ENCODE results near the gene CD163L1. TPM values are rescaled to one million over a fixed set of nuclear protein-coding genes. Genes with fewer than 3 reads are reported as not detected.
A peak's percentile ranks its signal among the peaks of the same experiment; 100 is the strongest.

The CD163L1 gene
- total RNA-seq, 3 donors from 2014 or later = 9.5 to 33.5 (median 12.6) TPM

DNA sequence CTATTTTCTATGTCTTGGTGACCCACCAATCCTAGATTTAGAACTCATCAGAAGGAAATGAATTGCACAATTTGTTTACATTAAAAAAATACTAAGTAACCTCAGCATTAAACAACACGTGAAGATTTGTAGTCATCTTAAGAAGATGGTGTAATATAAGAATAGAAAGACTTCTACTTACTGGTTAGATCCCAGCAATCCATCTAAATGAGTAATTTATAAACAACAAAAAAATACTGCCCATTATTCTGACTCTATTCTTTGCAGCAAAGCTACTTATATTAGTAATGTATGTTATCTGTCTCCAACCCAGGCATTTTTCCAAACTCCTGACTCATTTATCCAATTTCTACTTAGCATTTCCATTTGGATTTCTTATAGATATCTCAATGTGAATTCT is 67.8 kb downstream of the CD163L1 start:
- TF ChIP-seq, protein P1, sequence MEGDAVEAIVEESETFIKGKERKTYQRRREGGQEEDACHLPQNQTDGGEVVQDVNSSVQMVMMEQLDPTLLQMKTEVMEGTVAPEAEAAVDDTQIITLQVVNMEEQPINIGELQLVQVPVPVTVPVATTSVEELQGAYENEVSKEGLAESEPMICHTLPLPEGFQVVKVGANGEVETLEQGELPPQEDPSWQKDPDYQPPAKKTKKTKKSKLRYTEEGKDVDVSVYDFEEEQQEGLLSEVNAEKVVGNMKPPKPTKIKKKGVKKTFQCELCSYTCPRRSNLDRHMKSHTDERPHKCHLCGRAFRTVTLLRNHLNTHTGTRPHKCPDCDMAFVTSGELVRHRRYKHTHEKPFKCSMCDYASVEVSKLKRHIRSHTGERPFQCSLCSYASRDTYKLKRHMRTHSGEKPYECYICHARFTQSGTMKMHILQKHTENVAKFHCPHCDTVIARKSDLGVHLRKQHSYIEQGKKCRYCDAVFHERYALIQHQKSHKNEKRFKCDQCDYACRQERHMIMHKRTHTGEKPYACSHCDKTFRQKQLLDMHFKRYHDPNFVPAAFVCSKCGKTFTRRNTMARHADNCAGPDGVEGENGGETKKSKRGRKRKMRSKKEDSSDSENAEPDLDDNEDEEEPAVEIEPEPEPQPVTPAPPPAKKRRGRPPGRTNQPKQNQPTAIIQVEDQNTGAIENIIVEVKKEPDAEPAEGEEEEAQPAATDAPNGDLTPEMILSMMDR (IDR thresholded peaks at IDR 0.05) = no peak
- no peak for ATAC-seq

DNA sequence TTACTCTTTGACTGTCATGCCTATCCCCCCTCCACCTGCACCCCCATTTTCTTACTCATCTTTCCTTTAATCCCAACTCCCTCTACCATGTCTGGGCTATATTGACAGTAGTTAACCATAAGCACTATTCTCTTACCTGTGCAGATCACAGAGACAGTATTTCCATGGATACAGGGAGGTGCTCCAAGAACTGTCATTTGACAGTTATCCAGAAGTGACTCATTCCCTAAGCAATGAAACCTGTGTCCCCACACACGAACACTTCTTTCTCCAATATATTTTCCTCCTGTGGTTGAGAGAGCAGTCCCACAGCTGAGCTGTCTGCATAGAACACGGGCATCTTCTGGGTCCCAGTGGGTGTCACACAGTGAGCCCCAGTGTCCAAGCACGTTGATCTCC is 68.8 kb downstream of the CD163L1 start:
- no peaks in the 10 kb centered on the region for H3K36me3 ChIP-seq (ENCODE audit: low read depth)

More for the DNA sequence above, 67.8 kb downstream of the CD163L1 start:
- H3K36me3 ChIP-seq (ENCODE audit: low read depth) = no peaks in the 10 kb centered on the region
- no peak overlapping the region for H3K4me3 ChIP-seq
- H3K9me3 ChIP-seq = no peaks in the 10 kb centered on the region
- H3K4me1 ChIP-seq (ENCODE audit: low read depth) = no peaks in the 10 kb centered on the region
- DNase-seq = no peak
- intact Hi-C loops (cut with DNase I, micrococcal nuclease) = no loop called here

DNA sequence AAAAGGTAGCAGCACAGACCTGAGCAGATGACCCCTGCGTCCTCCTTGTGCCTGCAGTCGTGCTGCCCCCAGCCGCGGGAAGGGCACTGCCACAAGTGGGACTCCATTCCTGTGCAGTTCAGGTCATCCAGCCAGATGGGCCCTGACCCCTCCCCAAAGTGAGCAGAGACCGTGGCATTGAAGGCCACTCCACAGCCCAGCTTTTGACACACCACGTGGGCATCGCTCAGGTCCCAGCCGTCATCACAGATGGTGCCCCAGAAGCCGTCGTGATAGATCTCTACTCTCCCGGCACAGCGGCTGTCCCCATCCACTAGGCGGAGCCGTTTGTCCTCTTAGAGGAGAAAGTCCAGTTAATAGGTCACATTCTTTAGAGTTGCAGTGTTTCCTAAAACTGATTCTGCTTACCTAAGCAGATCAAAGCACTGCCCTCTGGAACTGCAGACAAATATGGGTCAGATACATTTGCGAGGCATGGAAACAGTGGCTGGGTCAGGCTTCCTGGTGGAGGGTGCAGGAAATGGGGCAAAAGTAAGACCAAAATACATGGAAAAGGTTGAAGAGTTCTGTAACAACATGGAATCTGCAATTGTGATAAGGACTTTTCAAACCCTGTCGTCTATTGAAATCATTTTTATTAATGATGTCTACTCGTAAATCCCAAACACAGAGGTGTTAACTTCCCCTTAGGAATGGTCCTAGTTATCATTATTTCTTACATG is 69.4 kb downstream of the CD163L1 start:
- ATAC-seq = peak; percentile 59
- DNase-seq = peak in 2 of 3 donors; percentile 47 to 55

More for the DNA sequence above, 68.8 kb downstream of the CD163L1 start:
- Histone ChIP-seq H3K4me3 (no peak overlapping the region), H3K9me3 (no peaks in the 10 kb centered on the region), H3K4me1 (ENCODE audit: low read depth) (no peaks in the 10 kb centered on the region)
- no peak for ATAC-seq
- DNase-seq = no peak
- TF ChIP-seq, protein P1 (IDR thresholded peaks at IDR 0.05) = no peak
- intact Hi-C loops (cut with DNase I, micrococcal nuclease) = no loop called here

GRCh38 chr12:7373226-7373625 is 70.7 kb downstream of the CD163L1 start:
- no peaks in the 10 kb centered on the region for H3K4me1 ChIP-seq (ENCODE audit: low read depth)
- no peak overlapping the region for H3K4me3 ChIP-seq
- ATAC-seq (no peak), DNase-seq (no peak)
- no peaks in the 10 kb centered on the region for H3K9me3 ChIP-seq
- H3K36me3 ChIP-seq (ENCODE audit: low read depth) = no peaks in the 10 kb centered on the region
- TF ChIP-seq, protein P1 (IDR thresholded peaks at IDR 0.05) = no peak
- intact Hi-C loops (cut with DNase I, micrococcal nuclease) = no loop called here

More for the DNA sequence above, 69.4 kb downstream of the CD163L1 start:
- Histone ChIP-seq H3K4me1 (ENCODE audit: low read depth) (no peaks in the 10 kb centered on the region), H3K9me3 (no peaks in the 10 kb centered on the region), H3K4me3 (no peak overlapping the region), H3K36me3 (ENCODE audit: low read depth) (no peaks in the 10 kb centered on the region)
- intact Hi-C loops (cut with DNase I, micrococcal nuclease) = no loop called here
- TF ChIP-seq, protein P1 (IDR thresholded peaks at IDR 0.05) = no peak

DNA sequence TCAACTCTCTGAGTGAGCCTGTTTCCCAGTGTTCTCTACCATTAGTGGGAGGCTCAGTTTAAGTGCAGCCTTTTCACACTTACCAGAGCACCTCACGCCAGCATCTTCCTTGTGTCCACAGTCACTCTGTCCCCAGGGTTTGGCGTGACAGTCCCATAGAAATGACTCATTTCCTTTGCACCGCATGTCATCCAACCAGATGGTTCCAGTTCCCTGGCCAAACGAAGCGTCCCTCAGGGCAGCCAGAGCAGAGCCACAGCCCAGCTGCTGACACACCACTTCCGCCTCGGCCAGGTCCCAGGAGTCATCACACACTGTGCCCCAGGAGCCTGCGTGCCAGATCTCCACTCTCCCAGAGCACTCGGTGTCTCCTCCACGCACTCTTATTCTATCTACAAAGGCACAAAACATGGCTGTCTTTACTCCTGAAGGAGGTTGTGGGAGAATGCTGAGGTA is 74.7 kb downstream of the CD163L1 start:
- H3K9me3 ChIP-seq = no peaks in the 10 kb centered on the region
- ATAC-seq (peak; percentile 31), DNase-seq (peak in 1 of 3 donors; percentile 6)
- no peak overlapping the region for H3K4me3 ChIP-seq
- intact Hi-C loops (cut with DNase I, micrococcal nuclease) = no loop called here
- H3K4me1 ChIP-seq (ENCODE audit: low read depth) = no peaks in the 10 kb centered on the region
- TF ChIP-seq, protein P1 (IDR thresholded peaks at IDR 0.05) = no peak
- H3K36me3 ChIP-seq (ENCODE audit: low read depth) = no peaks in the 10 kb centered on the region
